RWPE2 (cell line): ENCODE measurements around the gene WNK1.
A peak's percentile ranks its signal among the peaks of the same experiment; 100 is the strongest.

Experiments
- ATAC-seq: fragments of 200-7000 bp; cut with Tn5 transposase; 3 replicates; pipeline ENCODE4 v1.9.1; 2021; ENCODE audit warnings: low read depth
- DNase-seq: peaks from one replicate; pipeline ENCODE4 v3.0.0-alpha.2; 2020; ENCODE audit warnings: low spot score
- H3K27ac ChIP-seq: fragments of 450-650 bp; 2 replicates; pipeline ENCODE4 v1.5.1; 2017; ENCODE audit warnings: mild to moderate bottlenecking; ENCODE audit not compliant: poor library complexity, severe bottlenecking
- H3K27me3 ChIP-seq: fragments of 250-450 bp; sonication (Bioruptor Pico); 2 replicates; pipeline ENCODE4 v1.5.1; 2021; ENCODE audit warnings: mild to moderate bottlenecking, moderate library complexity; ENCODE audit not compliant: insufficient read depth, poor library complexity, severe bottlenecking
- H3K36me3 ChIP-seq: fragments of 250-450 bp; sonication (Bioruptor Pico); 2 replicates; pipeline ENCODE4 v1.5.1; 2020; ENCODE audit warnings: low read depth, mild to moderate bottlenecking, moderate library complexity
- H3K4me1 ChIP-seq: fragments of 250-450 bp; sonication (Bioruptor Pico); 2 replicates; pipeline ENCODE4 v1.5.1; 2021; ENCODE audit warnings: mild to moderate bottlenecking, moderate library complexity; ENCODE audit not compliant: insufficient read depth, poor library complexity, severe bottlenecking
- H3K4me3 ChIP-seq: fragments of 250-450 bp; sonication (Bioruptor Pico); 2 replicates; pipeline ENCODE4 v1.5.1; 2021; ENCODE audit warnings: mild to moderate bottlenecking, moderate library complexity; ENCODE audit not compliant: severe bottlenecking
- H3K9me3 ChIP-seq: fragments of 250-450 bp; sonication (Bioruptor Pico); 2 replicates; pipeline ENCODE4 v1.5.1; 2021; ENCODE audit warnings: mild to moderate bottlenecking, moderate library complexity; ENCODE audit not compliant: severe bottlenecking
- TF ChIP-seq, protein P1 (sequence below): fragments of 450-650 bp; IDR thresholded peaks from one replicate; pipeline ENCODE4 v1.5.1; 2017; ENCODE audit warnings: mild to moderate bottlenecking, moderate library complexity; ENCODE audit not compliant: poor library complexity, severe bottlenecking

Gene WNK1

DNA sequence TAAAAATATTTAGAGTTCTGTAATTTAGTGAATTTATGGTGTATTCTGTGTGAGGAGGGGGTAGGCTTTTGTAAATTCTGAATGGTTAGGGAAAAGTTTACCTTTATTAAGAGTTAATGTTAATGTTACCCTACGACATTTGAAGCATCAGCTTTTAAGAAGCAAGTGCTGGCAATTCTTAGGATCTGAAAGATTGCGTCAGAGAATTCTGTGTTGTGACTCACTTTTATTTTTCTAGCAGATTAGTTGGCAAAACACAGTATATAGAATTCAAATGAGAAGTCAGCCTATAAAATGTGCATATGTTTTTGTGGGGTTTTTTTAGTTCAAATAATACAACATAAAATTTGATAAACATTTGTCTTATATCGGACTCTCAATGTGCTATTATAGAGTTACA lies 99.5 kb downstream of the WNK1 start:
- Histone ChIP-seq H3K4me1 (peaks cover 52% of the 10 kb centered on the region), H3K36me3 (peaks cover 7% of the 10 kb centered on the region), H3K27ac (peak overlapping the region; percentile 83), H3K27me3 (no peaks in the 10 kb centered on the region), H3K4me3 (no peak overlapping the region), H3K9me3 (no peaks in the 10 kb centered on the region)
- TF ChIP-seq, protein P1, sequence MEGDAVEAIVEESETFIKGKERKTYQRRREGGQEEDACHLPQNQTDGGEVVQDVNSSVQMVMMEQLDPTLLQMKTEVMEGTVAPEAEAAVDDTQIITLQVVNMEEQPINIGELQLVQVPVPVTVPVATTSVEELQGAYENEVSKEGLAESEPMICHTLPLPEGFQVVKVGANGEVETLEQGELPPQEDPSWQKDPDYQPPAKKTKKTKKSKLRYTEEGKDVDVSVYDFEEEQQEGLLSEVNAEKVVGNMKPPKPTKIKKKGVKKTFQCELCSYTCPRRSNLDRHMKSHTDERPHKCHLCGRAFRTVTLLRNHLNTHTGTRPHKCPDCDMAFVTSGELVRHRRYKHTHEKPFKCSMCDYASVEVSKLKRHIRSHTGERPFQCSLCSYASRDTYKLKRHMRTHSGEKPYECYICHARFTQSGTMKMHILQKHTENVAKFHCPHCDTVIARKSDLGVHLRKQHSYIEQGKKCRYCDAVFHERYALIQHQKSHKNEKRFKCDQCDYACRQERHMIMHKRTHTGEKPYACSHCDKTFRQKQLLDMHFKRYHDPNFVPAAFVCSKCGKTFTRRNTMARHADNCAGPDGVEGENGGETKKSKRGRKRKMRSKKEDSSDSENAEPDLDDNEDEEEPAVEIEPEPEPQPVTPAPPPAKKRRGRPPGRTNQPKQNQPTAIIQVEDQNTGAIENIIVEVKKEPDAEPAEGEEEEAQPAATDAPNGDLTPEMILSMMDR, result no peak
- DNase-seq (no peak), ATAC-seq (peak; percentile 63)

DNA sequence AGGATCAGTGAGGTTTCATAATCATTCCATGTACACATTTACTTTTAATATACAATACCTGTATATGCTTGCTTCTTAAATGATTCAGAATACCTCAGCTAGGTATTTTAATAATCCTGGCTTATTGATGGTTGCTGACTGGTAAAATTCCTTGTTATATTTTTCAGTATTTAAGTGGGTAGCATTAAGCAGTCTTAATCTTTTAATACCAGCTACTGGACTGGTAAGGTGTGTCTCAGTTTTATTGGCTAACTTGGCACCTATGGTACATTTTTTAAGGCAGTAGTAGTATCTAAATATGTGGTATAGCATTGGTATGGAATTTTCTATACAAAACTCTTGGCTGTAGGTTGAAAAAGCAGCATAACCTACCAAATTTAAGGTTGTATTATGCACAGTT lies 100.5 kb downstream of the WNK1 start:
- Histone ChIP-seq H3K4me3 (no peak overlapping the region), H3K27ac (peak overlapping the region; percentile 83), H3K4me1 (peaks cover 53% of the 10 kb centered on the region), H3K36me3 (peaks cover 15% of the 10 kb centered on the region), H3K27me3 (no peaks in the 10 kb centered on the region), H3K9me3 (no peaks in the 10 kb centered on the region)
- DNase-seq, result no peak
- ATAC-seq, result peak; percentile 70
- TF ChIP-seq, protein P1, result no peak

DNA sequence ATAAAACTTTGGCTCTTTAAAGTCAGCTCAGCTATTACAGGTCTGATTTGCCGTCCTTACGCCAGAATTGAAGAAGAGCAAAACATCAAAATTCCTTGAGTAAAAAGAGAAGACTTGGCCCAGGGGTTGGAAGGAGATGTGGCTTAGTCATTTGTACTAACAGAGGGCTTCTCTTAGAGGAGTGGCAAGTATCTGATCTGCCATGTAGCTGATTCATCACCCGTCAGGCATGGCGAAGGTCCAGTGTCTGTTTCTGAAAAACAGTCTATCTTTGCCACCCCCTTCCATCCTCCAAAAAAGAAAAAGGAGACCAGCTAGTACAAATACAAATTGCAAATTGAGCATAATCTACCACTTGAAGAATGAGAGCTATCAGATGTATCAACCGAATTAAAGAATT lies 105.2 kb downstream of the WNK1 start:
- Histone ChIP-seq H3K4me3 (no peak overlapping the region), H3K9me3 (no peaks in the 10 kb centered on the region), H3K27me3 (no peaks in the 10 kb centered on the region), H3K36me3 (peaks cover 55% of the 10 kb centered on the region), H3K27ac (peak overlapping the region; percentile 72), H3K4me1 (peaks cover 37% of the 10 kb centered on the region)
- TF ChIP-seq, protein P1, result no peak
- peak; percentile 98 for ATAC-seq
- DNase-seq, result no peak

DNA sequence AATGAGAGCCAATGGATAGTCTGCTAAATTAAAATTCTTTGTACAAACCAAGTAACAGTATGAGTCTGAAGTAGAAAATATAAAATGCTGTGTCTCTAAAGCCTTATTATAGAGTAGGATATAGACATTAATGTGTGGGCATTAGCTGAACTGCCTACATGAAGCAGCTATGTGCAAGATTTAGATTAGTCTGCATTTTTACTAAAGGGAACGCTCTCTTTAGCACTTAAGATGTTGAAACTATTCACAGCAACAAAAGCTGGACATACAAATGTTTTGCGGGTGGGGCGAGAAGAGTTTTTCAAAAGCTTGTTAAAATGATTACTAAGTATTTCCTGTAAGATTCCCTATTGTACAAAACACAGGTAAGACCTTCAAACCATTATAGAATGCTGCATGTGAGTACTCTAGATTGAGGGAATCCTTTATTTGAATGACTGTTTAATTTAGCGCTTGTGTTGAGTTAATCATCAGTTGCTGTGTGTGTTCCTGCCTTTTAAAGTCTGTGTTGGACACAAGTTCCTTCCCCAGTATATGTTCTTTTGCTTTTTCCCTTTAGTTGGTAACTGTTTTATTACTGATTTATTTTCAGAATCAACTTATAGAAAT lies 110.0 kb downstream of the WNK1 start:
- no peak overlapping the region for H3K27ac ChIP-seq
- TF ChIP-seq, protein P1, result no peak
- no peaks in the 10 kb centered on the region for H3K9me3 ChIP-seq
- no peak overlapping the region for H3K4me3 ChIP-seq
- H3K36me3 ChIP-seq, result peaks cover 92% of the 10 kb centered on the region
- no peaks in the 10 kb centered on the region for H3K27me3 ChIP-seq
- DNase-seq (no peak), ATAC-seq (no peak)
- peaks cover 12% of the 10 kb centered on the region for H3K4me1 ChIP-seq

DNA sequence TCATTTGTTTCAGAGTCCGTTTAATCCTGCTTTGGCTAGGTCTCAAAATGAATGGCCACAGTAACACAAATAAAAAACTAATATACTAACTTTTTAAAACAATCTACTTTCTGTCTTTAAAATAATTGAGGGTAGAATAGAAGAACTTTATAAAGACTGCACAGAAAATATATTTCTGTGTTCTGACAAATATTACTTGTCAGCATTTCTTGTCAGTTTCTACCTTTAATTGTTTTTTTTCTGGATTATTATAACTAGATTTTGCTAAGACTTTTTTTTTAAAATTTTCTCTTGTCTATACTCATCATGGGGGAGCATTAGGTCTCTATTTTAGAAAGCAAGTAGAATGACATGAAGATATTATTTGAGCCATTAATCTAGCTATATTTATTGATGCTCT lies 110.9 kb downstream of the WNK1 start:
- H3K4me1 ChIP-seq, result peaks cover 7% of the 10 kb centered on the region
- TF ChIP-seq, protein P1, result no peak
- H3K36me3 ChIP-seq, result peaks cover 94% of the 10 kb centered on the region

More for the DNA sequence above, 110.9 kb downstream of the WNK1 start:
- H3K9me3 ChIP-seq, result no peaks in the 10 kb centered on the region
- H3K4me3 ChIP-seq, result no peak overlapping the region
- no peak for DNase-seq
- H3K27ac ChIP-seq, result no peak overlapping the region
- no peaks in the 10 kb centered on the region for H3K27me3 ChIP-seq
- ATAC-seq, result no peak
